ENCODE results near the gene DTHD1.

DTHD1 gene

GRCh38 chr4:36274158-36274557 is 7.3 kb upstream of the DTHD1 start:
- H3K4me1 ChIP-seq (ENCODE audit: control insufficient read depth, insufficient read depth, low read length), result no peaks in the 10 kb centered on the region
- no peak overlapping the region for H3K9ac ChIP-seq (ENCODE audit: low read length in 2 of 2)
- H3K36me3 ChIP-seq (ENCODE audit: control insufficient read depth in 2 of 2, insufficient read depth in 2 of 2, low read length in 2 of 2), result no peaks in the 10 kb centered on the region
- H3K4me3 ChIP-seq (ENCODE audit: low read length in 2 of 2), result no peak overlapping the region
- H3K27ac ChIP-seq (ENCODE audit: low read length), result no peak overlapping the region
- H3K27me3 ChIP-seq (ENCODE audit: control insufficient read depth in 1 of 2, insufficient read depth in 2 of 2, low read length in 2 of 2), result no peaks in the 10 kb centered on the region
- no peaks in the 10 kb centered on the region for H3K9me3 ChIP-seq (ENCODE audit: control insufficient read depth in 2 of 2, low read length in 2 of 2)

GRCh38 chr4:36277533-36277932 is 3.9 kb upstream of the DTHD1 start:
- no peak overlapping the region for H3K4me3 ChIP-seq (ENCODE audit: low read length in 2 of 2)

GRCh38 chr4:36278789-36279188 is 2.6 kb upstream of the DTHD1 start:
- Histone ChIP-seq H3K9me3 (ENCODE audit: control insufficient read depth in 2 of 2, low read length in 2 of 2) (no peaks in the 10 kb centered on the region), H3K27me3 (ENCODE audit: control insufficient read depth in 1 of 2, insufficient read depth in 2 of 2, low read length in 2 of 2) (no peaks in the 10 kb centered on the region), H3K36me3 (ENCODE audit: control insufficient read depth in 2 of 2, insufficient read depth in 2 of 2, low read length in 2 of 2) (no peaks in the 10 kb centered on the region), H3K27ac (ENCODE audit: low read length) (no peak overlapping the region), H3K4me3 (ENCODE audit: low read length in 2 of 2) (no peak overlapping the region), H3K4me1 (ENCODE audit: control insufficient read depth, insufficient read depth, low read length) (no peaks in the 10 kb centered on the region), H3K9ac (ENCODE audit: low read length in 2 of 2) (no peak overlapping the region)

More at GRCh38 chr4:36277533-36277932, 3.9 kb upstream of the DTHD1 start:
- Histone ChIP-seq H3K4me1 (ENCODE audit: control insufficient read depth, insufficient read depth, low read length) (no peaks in the 10 kb centered on the region), H3K9me3 (ENCODE audit: control insufficient read depth in 2 of 2, low read length in 2 of 2) (no peaks in the 10 kb centered on the region), H3K27me3 (ENCODE audit: control insufficient read depth in 1 of 2, insufficient read depth in 2 of 2, low read length in 2 of 2) (no peaks in the 10 kb centered on the region), H3K9ac (ENCODE audit: low read length in 2 of 2) (no peak overlapping the region), H3K36me3 (ENCODE audit: control insufficient read depth in 2 of 2, insufficient read depth in 2 of 2, low read length in 2 of 2) (no peaks in the 10 kb centered on the region), H3K27ac (ENCODE audit: low read length) (no peak overlapping the region)

GRCh38 chr4:36280555-36280954 is 861 bp upstream of the DTHD1 start:
- Histone ChIP-seq H3K9ac (ENCODE audit: low read length in 2 of 2) (no peak overlapping the region), H3K27ac (ENCODE audit: low read length) (no peak overlapping the region), H3K4me1 (ENCODE audit: control insufficient read depth, insufficient read depth, low read length) (no peaks in the 10 kb centered on the region)

GRCh38 chr4:36282503-36283030 is 1.2 kb downstream of the DTHD1 start:
- Histone ChIP-seq H3K27me3 (ENCODE audit: control insufficient read depth in 1 of 2, insufficient read depth in 2 of 2, low read length in 2 of 2) (no peaks in the 10 kb centered on the region), H3K9me3 (ENCODE audit: control insufficient read depth in 2 of 2, low read length in 2 of 2) (no peaks in the 10 kb centered on the region), H3K9ac (ENCODE audit: low read length in 2 of 2) (no peak overlapping the region), H3K4me3 (ENCODE audit: low read length in 2 of 2) (no peak overlapping the region), H3K36me3 (ENCODE audit: control insufficient read depth in 2 of 2, insufficient read depth in 2 of 2, low read length in 2 of 2) (no peaks in the 10 kb centered on the region), H3K4me1 (ENCODE audit: control insufficient read depth, insufficient read depth, low read length) (no peaks in the 10 kb centered on the region), H3K27ac (ENCODE audit: low read length) (no peak overlapping the region)

More at GRCh38 chr4:36280555-36280954, 861 bp upstream of the DTHD1 start:
- Histone ChIP-seq H3K9me3 (ENCODE audit: control insufficient read depth in 2 of 2, low read length in 2 of 2) (no peaks in the 10 kb centered on the region), H3K27me3 (ENCODE audit: control insufficient read depth in 1 of 2, insufficient read depth in 2 of 2, low read length in 2 of 2) (no peaks in the 10 kb centered on the region), H3K4me3 (ENCODE audit: low read length in 2 of 2) (no peak overlapping the region), H3K36me3 (ENCODE audit: control insufficient read depth in 2 of 2, insufficient read depth in 2 of 2, low read length in 2 of 2) (no peaks in the 10 kb centered on the region)

- Histone ChIP-seq H3K4me3 (ENCODE audit: low read length in 2 of 2) (no peak overlapping the region), H3K9ac (ENCODE audit: low read length in 2 of 2) (no peak overlapping the region), H3K27me3 (ENCODE audit: control insufficient read depth in 1 of 2, insufficient read depth in 2 of 2, low read length in 2 of 2) (no peaks in the 10 kb centered on the region), H3K4me1 (ENCODE audit: control insufficient read depth, insufficient read depth, low read length) (no peaks in the 10 kb centered on the region), H3K36me3 (ENCODE audit: control insufficient read depth in 2 of 2, insufficient read depth in 2 of 2, low read length in 2 of 2) (no peaks in the 10 kb centered on the region), H3K9me3 (ENCODE audit: control insufficient read depth in 2 of 2, low read length in 2 of 2) (no peaks in the 10 kb centered on the region), H3K27ac (ENCODE audit: low read length) (no peak overlapping the region)
These were observed 2.6 kb downstream of the DTHD1 start for GRCh38 chr4:36283912-36284465.

- H3K27me3 ChIP-seq (ENCODE audit: control insufficient read depth in 1 of 2, insufficient read depth in 2 of 2, low read length in 2 of 2), result no peaks in the 10 kb centered on the region
- no peak overlapping the region for H3K9ac ChIP-seq (ENCODE audit: low read length in 2 of 2)
- H3K9me3 ChIP-seq (ENCODE audit: control insufficient read depth in 2 of 2, low read length in 2 of 2), result no peaks in the 10 kb centered on the region
- no peaks in the 10 kb centered on the region for H3K36me3 ChIP-seq (ENCODE audit: control insufficient read depth in 2 of 2, insufficient read depth in 2 of 2, low read length in 2 of 2)
- H3K4me3 ChIP-seq (ENCODE audit: low read length in 2 of 2), result no peak overlapping the region
- H3K4me1 ChIP-seq (ENCODE audit: control insufficient read depth, insufficient read depth, low read length), result no peaks in the 10 kb centered on the region
- no peak overlapping the region for H3K27ac ChIP-seq (ENCODE audit: low read length)
These were observed 4.5 kb downstream of the DTHD1 start for GRCh38 chr4:36285784-36286480.

GRCh38 chr4:36286481-36286871 is 5.1 kb downstream of the DTHD1 start:
- no peaks in the 10 kb centered on the region for H3K9me3 ChIP-seq (ENCODE audit: control insufficient read depth in 2 of 2, low read length in 2 of 2)
- H3K27me3 ChIP-seq (ENCODE audit: control insufficient read depth in 1 of 2, insufficient read depth in 2 of 2, low read length in 2 of 2), result no peaks in the 10 kb centered on the region
- H3K4me1 ChIP-seq (ENCODE audit: control insufficient read depth, insufficient read depth, low read length), result no peaks in the 10 kb centered on the region
- no peak overlapping the region for H3K27ac ChIP-seq (ENCODE audit: low read length)
- H3K36me3 ChIP-seq (ENCODE audit: control insufficient read depth in 2 of 2, insufficient read depth in 2 of 2, low read length in 2 of 2), result no peaks in the 10 kb centered on the region
- no peak overlapping the region for H3K9ac ChIP-seq (ENCODE audit: low read length in 2 of 2)
- H3K4me3 ChIP-seq (ENCODE audit: low read length in 2 of 2), result no peak overlapping the region

GRCh38 chr4:36288731-36289426 is 7.5 kb downstream of the DTHD1 start:
- no peaks in the 10 kb centered on the region for H3K27me3 ChIP-seq (ENCODE audit: control insufficient read depth in 1 of 2, insufficient read depth in 2 of 2, low read length in 2 of 2)
- H3K27ac ChIP-seq (ENCODE audit: low read length), result no peak overlapping the region
- H3K9me3 ChIP-seq (ENCODE audit: control insufficient read depth in 2 of 2, low read length in 2 of 2), result no peaks in the 10 kb centered on the region
- H3K36me3 ChIP-seq (ENCODE audit: control insufficient read depth in 2 of 2, insufficient read depth in 2 of 2, low read length in 2 of 2), result no peaks in the 10 kb centered on the region
- no peak overlapping the region for H3K4me3 ChIP-seq (ENCODE audit: low read length in 2 of 2)
- H3K4me1 ChIP-seq (ENCODE audit: control insufficient read depth, insufficient read depth, low read length), result no peaks in the 10 kb centered on the region
- no peak overlapping the region for H3K9ac ChIP-seq (ENCODE audit: low read length in 2 of 2)

GRCh38 chr4:36290641-36291040 is 9.2 kb downstream of the DTHD1 start:
- no peaks in the 10 kb centered on the region for H3K9me3 ChIP-seq (ENCODE audit: control insufficient read depth in 2 of 2, low read length in 2 of 2)
- H3K27ac ChIP-seq (ENCODE audit: low read length), result no peak overlapping the region
- no peaks in the 10 kb centered on the region for H3K27me3 ChIP-seq (ENCODE audit: control insufficient read depth in 1 of 2, insufficient read depth in 2 of 2, low read length in 2 of 2)
- no peak overlapping the region for H3K9ac ChIP-seq (ENCODE audit: low read length in 2 of 2)
- no peaks in the 10 kb centered on the region for H3K36me3 ChIP-seq (ENCODE audit: control insufficient read depth in 2 of 2, insufficient read depth in 2 of 2, low read length in 2 of 2)
- no peaks in the 10 kb centered on the region for H3K4me1 ChIP-seq (ENCODE audit: control insufficient read depth, insufficient read depth, low read length)
- H3K4me3 ChIP-seq (ENCODE audit: low read length in 2 of 2), result no peak overlapping the region

Data from stomach smooth muscle (tissue), 2 donors.